ENCODE data around the gene APPBP2.

DNA sequence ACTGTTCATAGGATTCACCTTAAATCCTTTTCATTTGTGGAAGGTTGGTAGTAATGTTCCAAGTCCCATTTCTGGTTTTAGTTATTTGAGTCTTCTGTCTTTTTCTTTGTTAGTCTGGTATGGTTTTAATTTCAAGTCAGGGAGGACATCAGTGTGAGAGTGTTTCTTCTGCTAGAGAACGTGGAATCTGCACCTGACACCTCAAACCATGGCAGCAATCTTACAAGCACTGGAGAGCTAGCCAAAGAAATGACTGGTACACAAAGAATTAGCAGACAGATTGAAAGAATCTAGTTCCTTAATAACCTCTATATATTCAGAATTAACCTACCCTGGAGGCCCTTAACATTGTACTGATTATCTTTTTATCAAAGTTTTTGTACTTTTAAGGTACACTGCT lies 53.6 kb downstream of the APPBP2 start:
- TF ChIP-seq, protein P1, sequence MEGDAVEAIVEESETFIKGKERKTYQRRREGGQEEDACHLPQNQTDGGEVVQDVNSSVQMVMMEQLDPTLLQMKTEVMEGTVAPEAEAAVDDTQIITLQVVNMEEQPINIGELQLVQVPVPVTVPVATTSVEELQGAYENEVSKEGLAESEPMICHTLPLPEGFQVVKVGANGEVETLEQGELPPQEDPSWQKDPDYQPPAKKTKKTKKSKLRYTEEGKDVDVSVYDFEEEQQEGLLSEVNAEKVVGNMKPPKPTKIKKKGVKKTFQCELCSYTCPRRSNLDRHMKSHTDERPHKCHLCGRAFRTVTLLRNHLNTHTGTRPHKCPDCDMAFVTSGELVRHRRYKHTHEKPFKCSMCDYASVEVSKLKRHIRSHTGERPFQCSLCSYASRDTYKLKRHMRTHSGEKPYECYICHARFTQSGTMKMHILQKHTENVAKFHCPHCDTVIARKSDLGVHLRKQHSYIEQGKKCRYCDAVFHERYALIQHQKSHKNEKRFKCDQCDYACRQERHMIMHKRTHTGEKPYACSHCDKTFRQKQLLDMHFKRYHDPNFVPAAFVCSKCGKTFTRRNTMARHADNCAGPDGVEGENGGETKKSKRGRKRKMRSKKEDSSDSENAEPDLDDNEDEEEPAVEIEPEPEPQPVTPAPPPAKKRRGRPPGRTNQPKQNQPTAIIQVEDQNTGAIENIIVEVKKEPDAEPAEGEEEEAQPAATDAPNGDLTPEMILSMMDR (IDR thresholded peaks at IDR 0.05) = no peak
- TF ChIP-seq POLR2A (IDR thresholded peaks at IDR 0.05) = no peak
